ENCODE measurements around the gene PTPN9.
"Not testable (repeated sequence)": the region's sequence is repeated elsewhere in the genome, so short reads cannot be mapped to it uniquely, and the experiment has no call there.

The PTPN9 gene

GRCh38 chr15:75493732-75494131, 85.4 kb downstream of the PTPN9 start:
- no peaks in the 10 kb centered on the region for H3F3A ChIP-seq (ENCODE audit: insufficient read depth, low read length)
- H3K4me3 ChIP-seq (ENCODE audit: low read length): no peak overlapping the region
- H3K9me3 ChIP-seq (replicated peaks; ENCODE audit: insufficient read depth, low read length): no peaks in the 10 kb centered on the region
- H3K27me3 ChIP-seq (replicated peaks; ENCODE audit: insufficient read depth, low read length): no peaks in the 10 kb centered on the region
- no peaks in the 10 kb centered on the region for H4K20me1 ChIP-seq (ENCODE audit: insufficient read depth, low read length)
- H3K9ac ChIP-seq (ENCODE audit: low read length): no peak overlapping the region
- H3K9me2 ChIP-seq (replicated peaks; ENCODE audit: insufficient read depth, low read length): no peaks in the 10 kb centered on the region
- H3K4me1 ChIP-seq (ENCODE audit: low read length): no peaks in the 10 kb centered on the region
- no peaks in the 10 kb centered on the region for H3K36me3 ChIP-seq (replicated peaks; ENCODE audit: insufficient read depth, low read length)
- no peak overlapping the region for H2AFZ ChIP-seq (ENCODE audit: low read length)
- H3K27ac ChIP-seq (ENCODE audit: low read length): no peak overlapping the region
- DNase-seq: no peak
- no peaks in the 10 kb centered on the region for H3K79me2 ChIP-seq (ENCODE audit: low read length)
- no peak for TF ChIP-seq EZH2 (optimal IDR thresholded peaks at IDR 0.05; ENCODE audit: low read depth, low read length)
- TF ChIP-seq CTCF (IDR thresholded peaks at IDR 0.05; ENCODE audit: low read length): no peak
- TF ChIP-seq EZH2phosphoT487 (IDR thresholded peaks at IDR 0.05; ENCODE audit: low read length): no peak
- no peak overlapping the region for H3K4me2 ChIP-seq (ENCODE audit: low read depth, low read length)

- H3K4me2 ChIP-seq (ENCODE audit: low read depth, low read length): no peak overlapping the region
- no peak overlapping the region for H3K27ac ChIP-seq (ENCODE audit: low read length)
- TF ChIP-seq EZH2 (optimal IDR thresholded peaks at IDR 0.05; ENCODE audit: low read depth, low read length): no peak
- no peak for TF ChIP-seq CTCF (IDR thresholded peaks at IDR 0.05; ENCODE audit: low read length)
- no peaks in the 10 kb centered on the region for H3K4me1 ChIP-seq (ENCODE audit: low read length)
- no peaks in the 10 kb centered on the region for H3F3A ChIP-seq (ENCODE audit: insufficient read depth, low read length)
- H4K20me1 ChIP-seq (ENCODE audit: insufficient read depth, low read length): no peaks in the 10 kb centered on the region
- no peak overlapping the region for H2AFZ ChIP-seq (ENCODE audit: low read length)
- no peak overlapping the region for H3K9ac ChIP-seq (ENCODE audit: low read length)
- no peak overlapping the region for H3K4me3 ChIP-seq (ENCODE audit: low read length)
- H3K79me2 ChIP-seq (ENCODE audit: low read length): no peaks in the 10 kb centered on the region
- H3K9me3 ChIP-seq (replicated peaks; ENCODE audit: insufficient read depth, low read length): no peaks in the 10 kb centered on the region
- no peak for DNase-seq
- no peaks in the 10 kb centered on the region for H3K9me2 ChIP-seq (replicated peaks; ENCODE audit: insufficient read depth, low read length)
- H3K27me3 ChIP-seq (replicated peaks; ENCODE audit: insufficient read depth, low read length): no peaks in the 10 kb centered on the region
- H3K36me3 ChIP-seq (replicated peaks; ENCODE audit: insufficient read depth, low read length): no peaks in the 10 kb centered on the region
These were observed 95.2 kb downstream of the PTPN9 start for GRCh38 chr15:75483961-75484360.

- H3K27ac ChIP-seq (ENCODE audit: low read length); H2AFZ ChIP-seq (ENCODE audit: low read length); H3K79me2 ChIP-seq (ENCODE audit: low read length); H3K9ac ChIP-seq (ENCODE audit: low read length); H3K36me3 ChIP-seq (replicated peaks; ENCODE audit: insufficient read depth, low read length); H3K4me1 ChIP-seq (ENCODE audit: low read length); H3K27me3 ChIP-seq (replicated peaks; ENCODE audit: insufficient read depth, low read length); H3K9me2 ChIP-seq (replicated peaks; ENCODE audit: insufficient read depth, low read length); H3F3A ChIP-seq (ENCODE audit: insufficient read depth, low read length); H4K20me1 ChIP-seq (ENCODE audit: insufficient read depth, low read length); DNase-seq; H3K9me3 ChIP-seq (replicated peaks; ENCODE audit: insufficient read depth, low read length); H3K4me2 ChIP-seq (ENCODE audit: low read depth, low read length); H3K4me3 ChIP-seq (ENCODE audit: low read length): not testable (repeated sequence)
These were observed 95.6 kb downstream of the PTPN9 start for GRCh38 chr15:75483556-75483955.

- Histone ChIP-seq H3K9ac (ENCODE audit: low read length) (no peak overlapping the region), H3K4me3 (ENCODE audit: low read length) (no peak overlapping the region), H3K27me3 (replicated peaks; ENCODE audit: insufficient read depth, low read length) (no peaks in the 10 kb centered on the region), H3K4me1 (ENCODE audit: low read length) (no peaks in the 10 kb centered on the region), H3F3A (ENCODE audit: insufficient read depth, low read length) (no peaks in the 10 kb centered on the region), H3K27ac (ENCODE audit: low read length) (no peak overlapping the region), H2AFZ (ENCODE audit: low read length) (no peak overlapping the region), H3K4me2 (ENCODE audit: low read depth, low read length) (no peak overlapping the region), H3K9me2 (replicated peaks; ENCODE audit: insufficient read depth, low read length) (no peaks in the 10 kb centered on the region), H3K9me3 (replicated peaks; ENCODE audit: insufficient read depth, low read length) (no peaks in the 10 kb centered on the region), H4K20me1 (ENCODE audit: insufficient read depth, low read length) (no peaks in the 10 kb centered on the region), H3K36me3 (replicated peaks; ENCODE audit: insufficient read depth, low read length) (no peaks in the 10 kb centered on the region), H3K79me2 (ENCODE audit: low read length) (no peaks in the 10 kb centered on the region)
- no peak for TF ChIP-seq EZH2 (optimal IDR thresholded peaks at IDR 0.05; ENCODE audit: low read depth, low read length)
- TF ChIP-seq EZH2phosphoT487 (IDR thresholded peaks at IDR 0.05; ENCODE audit: low read length): no peak
- TF ChIP-seq CTCF (IDR thresholded peaks at IDR 0.05; ENCODE audit: low read length): no peak
- DNase-seq: no peak
These were observed 96.0 kb downstream of the PTPN9 start for GRCh38 chr15:75483106-75483505.

GRCh38 chr15:75480463-75480862, 98.7 kb downstream of the PTPN9 start:
- not testable (repeated sequence) for H3K36me3 ChIP-seq (replicated peaks; ENCODE audit: insufficient read depth, low read length); H3K9me2 ChIP-seq (replicated peaks; ENCODE audit: insufficient read depth, low read length)

More at GRCh38 chr15:75480463-75480862, 98.7 kb downstream of the PTPN9 start:
- not testable (repeated sequence) for H3K9me3 ChIP-seq (replicated peaks; ENCODE audit: insufficient read depth, low read length); H3K27ac ChIP-seq (ENCODE audit: low read length); H3K79me2 ChIP-seq (ENCODE audit: low read length); H3K4me1 ChIP-seq (ENCODE audit: low read length); H2AFZ ChIP-seq (ENCODE audit: low read length); H3K4me2 ChIP-seq (ENCODE audit: low read depth, low read length); H3K9ac ChIP-seq (ENCODE audit: low read length); H3K27me3 ChIP-seq (replicated peaks; ENCODE audit: insufficient read depth, low read length); H4K20me1 ChIP-seq (ENCODE audit: insufficient read depth, low read length); DNase-seq; H3F3A ChIP-seq (ENCODE audit: insufficient read depth, low read length); H3K4me3 ChIP-seq (ENCODE audit: low read length)

All from MM.1S (cell line).